ENCODE data around the gene ABCA4.
"Not testable (repeated sequence)": the region's sequence is repeated elsewhere in the genome, so short reads cannot be mapped to it uniquely, and the experiment has no call there.

The ABCA4 gene

DNA sequence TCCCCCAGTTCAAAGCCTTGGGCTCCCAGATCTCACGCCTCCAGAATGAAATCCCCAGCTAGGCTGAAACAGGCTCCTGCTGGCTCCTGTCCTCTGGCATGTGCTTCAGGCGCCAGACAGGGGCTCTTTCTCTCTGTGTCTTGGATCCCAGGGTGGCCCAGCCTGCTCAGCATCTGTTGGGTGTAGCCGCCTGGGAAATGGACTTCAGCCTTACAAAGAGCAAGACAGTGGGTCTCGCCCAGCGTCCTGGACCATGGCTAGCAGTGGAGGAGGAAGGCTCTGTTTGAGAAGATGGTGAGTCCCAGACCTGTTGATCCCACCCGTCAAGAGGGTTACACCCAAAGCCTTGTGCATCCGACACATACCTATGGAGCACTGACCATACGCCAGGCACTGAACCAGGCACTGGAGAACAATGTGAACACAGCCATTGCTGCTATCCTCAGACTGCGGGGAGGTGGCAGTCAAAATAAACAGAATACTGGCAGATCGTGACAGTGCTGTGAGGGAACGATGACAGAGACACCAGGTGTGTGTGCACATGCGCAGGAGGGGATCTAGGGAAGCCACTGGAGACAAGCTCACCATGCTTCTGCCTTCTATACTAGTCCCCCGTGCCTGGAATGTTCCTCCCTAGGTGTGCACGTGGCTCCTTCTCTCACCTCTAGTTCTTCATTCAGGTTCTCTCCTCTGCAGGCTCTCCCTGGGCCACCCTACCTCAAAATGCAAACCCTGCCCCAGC lies 118.7 kb downstream of the ABCA4 start:
- no peak for DNase-seq

DNA sequence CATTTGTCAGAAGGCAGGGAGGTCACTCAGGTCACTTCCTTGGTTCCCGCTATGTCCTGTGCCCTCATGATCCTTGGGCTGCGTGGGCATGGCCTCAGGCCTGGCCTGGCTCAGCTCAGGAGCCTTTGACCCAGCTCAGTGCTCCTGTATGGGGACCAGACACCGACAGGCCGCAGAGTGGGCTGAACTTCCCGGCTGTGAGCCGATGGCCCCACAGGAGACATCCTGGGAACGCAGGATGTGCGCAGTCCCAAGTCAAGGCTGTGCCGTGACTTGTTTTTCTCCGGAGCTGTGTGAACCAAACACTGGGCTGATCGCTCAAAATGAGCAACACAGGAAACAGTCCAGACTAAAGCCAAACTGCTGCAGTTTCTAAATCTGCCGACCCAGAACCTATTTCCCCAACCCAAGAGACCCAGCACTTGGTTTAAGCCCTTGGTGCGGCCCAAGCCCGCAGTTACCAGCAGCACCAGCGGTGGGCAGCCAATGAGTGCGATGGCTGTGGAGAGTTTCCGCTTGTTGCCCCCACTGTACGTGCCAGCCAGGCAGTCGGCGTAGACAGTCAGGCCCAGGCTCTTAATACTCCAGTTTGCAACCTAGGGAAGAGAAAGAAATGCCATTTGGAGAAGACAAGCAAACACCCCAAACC lies 119.4 kb downstream of the ABCA4 start:
- DNase-seq: no peak

DNA sequence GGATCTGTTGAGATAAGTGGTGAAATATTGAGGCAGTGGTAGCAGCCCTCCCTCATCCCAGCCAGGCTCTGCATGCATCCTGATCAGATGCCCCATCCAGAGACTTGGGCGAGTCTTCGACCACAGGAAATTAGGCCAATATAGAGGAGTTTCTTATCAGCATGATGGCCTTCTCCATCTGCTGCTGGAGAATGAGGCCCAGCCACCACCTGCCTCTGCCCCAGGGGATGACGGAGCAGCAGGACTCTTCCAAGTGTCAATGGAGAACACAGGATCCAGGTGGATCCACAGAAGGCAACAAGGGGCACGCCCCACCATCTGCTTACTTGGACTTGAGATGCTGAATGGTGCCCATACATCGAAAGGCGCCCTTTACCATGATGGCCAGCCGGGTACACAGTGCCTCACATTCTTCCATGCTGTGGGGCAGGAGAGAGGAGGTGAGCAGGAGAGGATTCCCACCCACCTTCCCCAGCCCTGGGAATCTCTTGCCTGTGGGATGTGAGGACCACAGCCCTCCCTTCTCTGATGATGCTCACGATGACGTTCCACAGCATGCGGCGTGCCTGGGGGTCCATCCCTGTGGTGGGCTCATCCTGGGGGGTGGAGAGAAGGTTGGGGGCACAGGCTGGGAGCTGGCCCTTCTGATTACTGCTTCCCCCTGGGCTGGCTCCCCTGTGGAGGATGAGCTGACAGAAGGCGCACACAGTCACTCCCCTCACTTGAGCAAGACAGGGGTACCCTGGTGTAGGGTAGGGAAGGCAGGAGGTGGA lies 120.3 kb downstream of the ABCA4 start:
- no peak for DNase-seq

DNA sequence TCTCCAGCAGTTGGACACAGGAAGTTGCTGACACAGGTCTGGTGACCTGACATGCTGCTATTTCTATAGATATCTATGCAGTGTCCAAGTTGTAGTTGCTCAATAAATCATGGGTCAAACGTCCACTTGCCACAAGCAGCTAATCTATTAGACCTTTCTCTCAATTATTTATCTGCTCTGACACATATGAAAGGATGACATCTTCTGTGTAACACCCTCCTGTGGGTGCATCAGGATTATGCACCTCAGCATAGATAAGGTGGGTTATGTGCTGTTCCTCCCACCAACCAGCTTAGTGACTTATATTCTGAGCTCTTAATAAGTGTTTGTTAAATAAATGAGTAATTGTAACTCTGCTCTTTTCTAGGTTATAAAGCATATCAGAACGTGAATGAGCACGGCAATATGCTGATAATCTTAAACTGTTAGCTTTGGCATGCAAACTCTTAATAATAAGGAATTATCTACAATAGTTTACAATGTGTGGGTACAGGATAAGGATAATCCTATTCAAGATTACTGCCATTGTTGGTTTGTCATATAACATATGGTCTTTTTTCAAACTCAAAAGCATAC lies 121.0 kb downstream of the ABCA4 start:
- no peak for DNase-seq

DNA sequence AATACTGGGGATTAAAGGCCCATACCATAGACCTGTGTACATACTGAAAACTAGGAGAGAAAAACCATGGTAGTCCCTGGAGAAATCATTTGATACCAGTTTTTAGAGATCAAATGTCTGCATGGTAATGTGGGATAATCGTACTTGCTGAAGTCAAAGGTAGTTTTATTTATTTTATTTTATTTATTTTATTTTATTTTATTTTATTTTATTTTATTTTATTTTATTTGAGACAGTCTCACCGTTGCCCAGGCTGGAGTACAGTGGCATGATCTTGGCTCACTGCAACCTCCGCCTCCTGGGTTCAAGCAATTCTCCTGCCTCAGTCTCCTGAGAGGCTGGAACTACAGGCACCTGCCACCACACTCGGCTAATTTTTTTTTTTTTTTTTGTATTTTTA lies 122.4 kb downstream of the ABCA4 start:
- not testable (repeated sequence) for DNase-seq

DNA sequence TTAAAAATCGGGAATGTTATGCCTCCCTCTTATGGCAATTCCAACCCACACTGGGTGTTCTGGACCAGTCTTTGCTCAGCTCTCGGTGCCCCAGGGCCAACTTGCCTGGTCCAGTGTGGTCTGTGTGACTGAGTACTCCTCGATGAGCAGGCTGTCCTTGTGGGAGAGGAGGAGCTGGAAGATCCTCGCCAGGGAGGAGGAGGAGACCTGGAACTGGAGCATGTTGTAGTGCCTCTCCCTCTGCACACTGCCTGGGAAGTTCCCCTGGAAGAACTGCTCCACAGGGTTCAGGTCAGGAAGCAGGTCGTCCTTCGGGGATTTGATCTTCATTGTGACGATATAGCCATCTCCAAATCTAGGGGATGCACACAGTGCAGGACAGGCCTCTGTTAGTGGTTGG lies 123.2 kb downstream of the ABCA4 start:
- no peak for DNase-seq

DNA sequence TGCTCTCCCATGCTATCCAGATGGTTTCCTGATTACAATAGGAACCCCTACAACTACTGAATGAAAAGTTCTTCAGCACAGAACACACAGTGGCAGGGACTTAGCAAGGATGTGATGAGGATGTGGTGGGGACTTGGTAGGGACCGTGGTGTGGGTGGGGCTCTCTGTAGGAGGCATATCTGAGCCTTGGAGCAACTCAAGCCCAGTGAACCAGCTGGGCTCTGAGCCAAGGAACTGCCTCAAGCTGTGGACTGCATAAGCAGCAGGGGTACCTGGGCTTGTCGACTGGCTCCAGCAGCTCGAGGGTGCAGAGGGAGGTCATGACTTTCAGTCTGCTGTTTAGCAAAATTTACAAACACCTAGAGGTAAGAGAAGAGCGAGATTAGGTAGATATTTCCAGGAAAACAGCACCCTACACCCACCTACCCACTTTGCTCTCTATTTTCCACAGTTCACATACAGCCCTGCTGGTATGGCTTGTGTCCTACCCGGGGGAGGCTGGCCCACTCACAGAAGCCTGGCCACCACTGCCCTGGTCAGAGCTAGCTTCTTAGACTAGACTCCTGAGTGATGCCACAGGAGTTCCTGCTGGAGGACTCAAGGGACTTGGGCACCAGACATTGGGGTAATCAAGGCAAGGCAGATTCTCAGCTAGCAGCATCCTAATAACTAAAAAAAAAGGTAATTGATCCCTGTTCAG lies 125.0 kb downstream of the ABCA4 start:
- no peak for DNase-seq

DNA sequence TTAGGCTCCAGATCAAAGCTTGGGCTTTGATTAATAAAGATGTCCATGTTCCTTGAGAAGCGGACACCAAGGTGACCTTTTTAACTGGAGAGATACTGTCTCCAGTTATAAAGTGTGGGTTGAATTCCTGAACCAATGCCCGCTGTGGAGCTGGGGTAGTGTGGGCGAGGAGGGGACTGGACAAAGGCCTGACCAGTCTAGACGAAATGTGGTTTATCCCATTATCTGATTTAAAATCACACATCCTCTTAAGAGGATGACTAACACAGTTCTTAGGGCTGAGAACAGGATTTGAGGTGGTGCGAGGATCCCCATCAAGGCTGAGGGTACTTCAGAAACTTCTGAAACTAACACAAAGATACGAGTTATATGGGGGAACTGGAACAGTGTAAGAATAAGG lies 127.2 kb downstream of the ABCA4 start:
- no peak for DNase-seq

DNA sequence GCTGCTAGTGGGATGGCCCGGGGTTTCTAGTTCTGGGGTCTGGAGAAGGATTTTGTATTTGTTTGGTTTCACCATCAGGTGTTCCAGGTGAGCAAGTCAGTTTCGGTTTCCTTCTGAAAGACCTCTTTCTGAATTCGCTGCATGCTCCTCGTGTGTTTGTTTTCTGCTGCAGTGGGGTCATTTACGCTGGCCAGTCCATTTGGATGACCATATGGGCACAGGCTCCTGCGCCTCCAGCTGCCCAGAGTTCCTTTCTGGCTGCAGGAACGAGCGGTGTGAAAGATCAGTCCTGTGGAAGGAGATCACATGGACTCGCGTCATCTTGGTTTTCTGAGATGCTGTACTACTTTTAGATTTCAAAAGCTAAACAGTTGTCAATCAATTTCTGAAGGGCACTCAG lies 128.0 kb downstream of the ABCA4 start:
- DNase-seq: no peak

DNA sequence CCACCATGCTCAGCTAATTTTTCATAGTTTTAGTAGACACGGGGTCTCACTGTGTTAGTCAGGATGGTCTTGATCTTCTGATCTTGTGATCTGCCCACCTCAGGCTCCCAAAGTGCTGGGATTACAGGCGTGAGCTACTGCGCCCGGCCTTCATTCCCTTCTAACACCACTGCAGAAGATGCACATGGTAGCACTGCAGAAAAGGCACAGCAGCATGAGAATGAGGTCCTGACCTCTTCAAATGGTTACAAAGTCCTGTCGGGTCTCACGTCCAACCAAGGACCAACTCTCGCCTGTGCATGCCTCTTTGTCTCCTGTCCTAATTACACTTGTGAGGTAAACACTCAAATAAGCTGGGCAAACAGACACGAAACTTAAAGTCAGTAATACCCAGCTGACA lies 128.8 kb downstream of the ABCA4 start:
- no peak for DNase-seq

DNA sequence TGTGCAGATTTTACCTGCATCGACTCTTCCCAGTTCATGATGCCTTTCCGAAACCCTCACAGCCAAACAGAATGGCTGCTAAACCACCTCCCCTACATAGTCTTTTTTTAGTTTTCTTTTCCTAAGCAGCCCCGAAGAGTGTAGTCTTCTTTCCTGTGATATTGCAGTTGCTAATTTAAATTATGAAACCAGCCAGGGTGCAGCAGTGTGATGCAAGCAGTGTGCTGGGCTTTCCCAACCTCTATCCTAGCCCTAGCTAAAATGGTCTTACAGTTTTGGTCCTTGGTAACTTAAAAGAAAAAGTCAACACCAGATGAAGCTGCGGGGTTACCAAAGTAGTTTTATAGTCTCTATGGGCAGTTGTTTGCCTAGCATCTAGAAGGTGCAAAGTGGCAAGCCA lies 129.7 kb downstream of the ABCA4 start:
- no peak for DNase-seq

DNA sequence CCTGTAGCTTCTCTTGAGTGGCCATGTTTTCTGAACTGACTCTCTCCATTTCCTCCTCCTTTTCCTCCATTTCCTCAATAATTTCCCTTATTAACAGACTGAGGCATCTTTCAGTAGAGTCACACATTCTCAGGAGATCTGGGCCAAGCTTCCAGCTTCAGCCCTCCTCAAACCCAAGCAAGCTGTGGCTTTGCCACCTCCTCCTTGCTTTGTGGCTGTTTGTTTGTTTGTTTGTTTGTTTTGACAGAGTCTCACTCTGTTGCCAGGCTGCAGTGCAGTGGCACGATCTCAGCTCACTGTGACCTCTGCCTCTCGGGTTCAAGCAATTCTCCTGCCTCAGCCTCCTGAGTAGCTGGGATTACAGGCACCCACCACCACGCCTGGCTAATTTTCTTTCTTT lies 130.5 kb downstream of the ABCA4 start:
- DNase-seq: not testable (repeated sequence)

DNA sequence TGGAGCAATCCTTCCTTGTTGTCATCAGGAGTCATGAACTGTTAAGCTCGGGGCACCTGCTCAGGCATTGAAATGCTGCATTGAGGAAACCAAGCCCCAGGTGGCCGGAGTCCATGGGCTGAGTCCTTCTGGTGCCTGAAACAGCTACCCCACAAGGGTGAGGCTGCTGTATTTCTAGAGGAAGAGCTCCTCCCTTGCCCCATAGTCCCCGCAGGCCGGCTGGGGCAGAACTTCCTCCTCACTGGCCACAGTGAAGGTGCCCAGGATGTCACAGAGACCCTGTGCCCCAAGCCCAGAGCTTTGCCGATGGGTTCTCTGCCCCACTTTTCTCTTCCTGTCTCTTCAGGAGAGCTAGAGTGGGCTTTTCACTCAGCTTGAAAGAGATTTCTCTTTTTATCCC lies 130.9 kb downstream of the ABCA4 start:
- DNase-seq: no peak

DNA sequence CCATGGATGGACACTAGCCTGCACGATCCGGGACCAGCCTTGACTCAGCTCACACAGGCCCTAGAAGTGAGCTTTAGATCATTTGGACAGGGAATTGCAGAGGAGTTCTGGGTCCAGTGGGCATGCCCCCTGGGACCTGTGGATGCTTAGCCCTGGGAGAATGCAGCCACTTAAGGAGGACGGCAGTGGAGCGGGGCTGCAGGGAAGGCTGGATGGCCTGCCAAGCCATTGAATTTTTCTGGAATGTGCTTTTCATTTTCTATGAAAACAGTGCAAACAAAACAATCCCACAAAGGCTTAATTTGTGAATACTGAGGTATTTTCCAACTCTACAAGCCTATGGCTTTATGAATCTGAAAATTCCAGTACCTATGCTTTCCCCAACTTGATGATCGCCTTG lies 131.3 kb downstream of the ABCA4 start:
- no peak for DNase-seq

DNA sequence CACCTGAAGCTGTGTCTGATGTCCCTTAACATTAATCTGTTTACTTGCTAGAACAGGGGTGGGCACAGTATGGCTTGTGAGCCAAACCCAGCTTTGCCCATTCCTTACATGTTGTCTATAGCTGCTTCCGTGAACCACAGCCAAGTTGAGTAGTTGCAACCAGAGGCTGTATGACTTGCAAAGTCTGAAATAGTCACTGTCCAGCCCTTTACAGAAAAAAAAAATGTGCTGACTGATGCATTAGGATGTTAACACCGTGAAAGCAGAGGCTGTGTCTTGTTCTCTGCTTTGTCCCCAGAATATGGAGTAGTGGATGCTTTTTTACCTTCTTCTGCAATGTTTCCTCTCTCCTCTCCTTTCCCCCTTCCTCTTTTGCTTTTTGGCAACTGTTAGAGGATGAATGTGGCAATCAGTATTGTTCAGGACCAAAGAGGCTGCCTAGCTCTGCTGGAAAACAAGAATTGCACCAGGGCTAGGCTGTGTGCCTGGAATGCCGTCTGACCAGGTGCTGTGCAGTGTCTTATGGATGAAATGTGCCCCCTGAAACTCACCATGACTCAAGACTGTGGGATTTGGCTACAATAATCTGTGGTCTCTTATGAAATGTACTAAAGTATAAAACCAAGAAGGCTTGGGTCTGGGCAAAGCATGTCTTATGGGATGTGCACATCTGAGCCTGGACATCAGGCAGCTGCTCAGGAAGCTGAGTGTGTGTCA lies 132.2 kb downstream of the ABCA4 start:
- no peak for DNase-seq

DNA sequence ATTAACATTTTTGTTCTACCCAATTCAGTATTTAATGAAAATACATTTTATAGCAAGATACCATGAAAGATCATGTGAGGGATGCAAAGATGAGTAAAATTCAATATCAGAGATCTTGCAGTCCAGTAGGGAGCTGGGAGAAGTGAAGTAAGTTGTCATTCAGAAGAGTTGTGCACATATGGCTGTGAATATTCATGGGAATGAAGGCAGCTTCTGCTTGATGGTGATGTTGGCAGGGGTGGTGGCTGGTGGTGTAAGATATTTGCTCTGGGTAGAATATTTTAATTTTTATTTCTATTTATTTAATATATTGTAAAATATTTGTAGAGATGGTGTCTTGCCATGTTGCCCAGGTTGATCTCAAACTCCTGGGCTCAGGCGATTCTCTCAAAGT lies 139.7 kb downstream of the ABCA4 start:
- no peak for DNase-seq

DNA sequence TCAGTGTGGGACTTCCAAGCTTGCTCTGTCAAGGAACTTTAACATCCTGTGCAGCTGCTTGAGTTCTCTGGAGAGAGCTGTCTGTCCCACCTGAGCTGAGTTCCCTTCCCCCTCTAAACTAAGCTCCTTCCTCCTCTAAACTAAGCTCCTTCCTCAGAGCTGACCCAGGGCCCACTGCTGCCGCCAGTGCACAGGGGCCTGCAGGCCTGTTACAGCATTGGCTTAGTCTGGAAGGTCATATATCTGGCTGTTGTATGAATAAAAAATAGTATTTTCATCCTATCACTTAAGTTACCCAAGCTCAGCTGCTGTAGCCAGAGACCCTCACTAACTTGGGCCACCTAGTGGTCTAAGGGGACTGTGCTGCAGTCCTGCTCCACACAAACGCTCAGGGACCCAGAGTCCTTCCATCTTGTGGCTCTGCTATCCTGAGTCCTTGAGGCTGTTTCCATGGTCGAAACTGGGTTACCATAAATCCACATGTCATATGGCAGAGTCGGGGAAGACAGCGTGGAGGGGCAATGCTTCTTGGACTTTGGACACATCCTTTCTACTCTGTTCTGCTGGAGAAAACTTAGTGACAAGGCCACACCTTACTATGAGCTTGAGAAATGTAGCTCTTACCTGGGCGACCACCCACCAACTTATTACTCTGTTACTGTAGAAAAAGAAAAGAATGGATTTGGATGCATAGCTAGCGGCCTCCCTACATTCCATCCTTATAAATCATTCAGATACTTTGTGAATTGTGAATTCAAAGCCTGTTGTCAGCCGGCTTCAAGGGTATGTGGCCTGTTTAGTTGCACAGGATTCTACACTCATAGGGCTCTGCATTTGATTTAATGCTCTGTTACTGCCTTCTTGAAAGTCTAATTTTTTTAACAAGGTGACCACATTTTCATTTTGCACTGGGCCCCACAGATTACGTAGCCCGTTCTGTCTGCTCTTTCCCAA lies 140.4 kb downstream of the ABCA4 start:
- DNase-seq: no peak

DNA sequence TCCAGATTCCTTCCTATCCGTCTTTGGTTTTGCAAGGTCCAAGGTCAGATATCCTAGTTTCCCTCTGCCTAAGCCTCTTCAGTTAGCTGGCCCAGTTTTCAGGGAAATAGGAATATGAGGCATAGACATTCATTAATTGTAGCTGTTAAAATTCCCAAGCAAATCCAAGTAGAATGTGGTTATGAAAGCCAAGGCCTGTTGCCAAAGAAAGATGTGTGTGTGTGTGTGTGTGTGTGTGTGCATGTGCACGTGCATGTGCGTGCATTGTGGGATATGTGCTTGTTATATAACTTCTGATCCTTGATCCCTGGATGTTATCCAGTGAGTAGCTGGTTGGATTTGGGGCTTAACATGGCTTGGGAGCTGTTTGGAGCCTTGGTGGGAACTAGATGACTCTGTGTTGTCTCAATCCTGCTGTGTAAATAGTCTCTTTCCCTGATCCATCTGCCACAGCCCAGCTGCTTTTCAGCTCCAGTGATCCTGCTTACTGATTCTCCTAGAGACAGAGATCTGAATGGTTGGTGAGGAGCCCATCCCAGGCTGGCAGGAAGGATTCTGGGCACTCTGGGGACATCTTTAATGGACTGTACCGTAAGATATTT lies 141.1 kb downstream of the ABCA4 start:
- DNase-seq: no peak

DNA sequence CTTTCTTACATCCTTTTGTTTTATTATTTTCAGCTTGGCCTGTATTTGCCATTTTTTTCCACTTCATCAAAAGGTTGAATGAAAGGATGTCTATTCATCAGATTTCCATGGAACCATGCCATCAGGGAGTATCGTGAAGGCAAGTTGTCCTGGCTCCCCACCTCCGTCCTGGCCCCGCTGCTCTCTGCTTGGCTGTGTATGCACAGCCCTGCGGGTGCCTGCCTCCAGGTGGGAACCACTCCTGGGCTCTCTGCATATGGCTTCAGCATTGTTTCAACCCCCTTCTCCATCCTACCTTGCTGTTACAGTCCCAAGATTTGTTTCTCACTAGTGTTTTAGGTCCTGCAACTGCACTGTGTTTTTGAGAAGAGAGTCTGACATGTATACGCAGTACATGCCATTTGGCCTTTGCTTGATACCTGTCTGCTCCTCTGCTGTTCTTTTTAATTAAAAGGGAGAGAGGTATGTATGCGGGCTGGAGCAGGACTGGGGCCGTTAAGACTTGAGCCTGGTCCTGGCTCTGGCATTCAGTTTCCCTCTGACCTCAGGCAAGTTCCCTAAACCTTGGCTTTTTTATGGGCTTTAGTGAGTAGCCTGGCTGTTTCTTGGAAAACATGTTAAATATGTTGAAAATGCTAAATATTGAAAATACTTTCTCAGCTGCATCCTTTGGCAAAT lies 141.8 kb downstream of the ABCA4 start:
- DNase-seq: no peak

DNA sequence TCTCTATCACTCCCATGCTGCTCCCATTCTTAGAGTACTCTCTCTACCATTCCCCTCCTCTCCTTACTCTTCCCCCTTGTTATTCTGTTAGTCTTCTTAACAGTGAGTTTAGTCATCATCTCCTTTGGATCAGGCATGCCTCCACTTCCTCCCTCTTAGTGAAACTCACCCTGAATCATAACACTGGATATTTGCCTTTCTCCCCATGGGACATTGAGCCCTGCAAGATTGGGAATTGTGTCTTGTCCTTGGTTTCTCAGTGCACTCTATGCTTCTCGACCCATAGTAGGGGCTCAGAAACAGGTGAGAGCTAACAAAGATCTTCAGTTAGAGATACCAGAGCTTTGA lies 143.4 kb downstream of the ABCA4 start:
- no peak for DNase-seq
